ENCODE measurements around the gene CACNB1. TPM values are rescaled to one million over a fixed set of nuclear protein-coding genes. Genes with fewer than 3 reads are reported as not detected.

Gene CACNB1
- total RNA-seq, 4 donors from 2014 or later = 5.7 to 13.1 (median 11.2) TPM

GRCh38 chr17:39164675-39165143 is 32.8 kb downstream of the CACNB1 start:
- DNase-seq (ENCODE audit: low spot score in 2 of 2) = peak; percentile 71 to 96
- 0 to 1% methylated on average over 15 of the region's 15 CpGs for WGBS, 2 donors
- intact Hi-C loops (cut with DNase I; ENCODE audit: low total_unique reads) = no loop called here
- H3K4me3 ChIP-seq (ENCODE audit: low read depth, poor library complexity, severe bottlenecking) = no peak overlapping the region
- TF ChIP-seq CTCF (IDR thresholded peaks at IDR 0.05) (peak in 1 of 3 donors; percentile 36), POLR2A (IDR thresholded peaks at IDR 0.05) (no peak)

- intact Hi-C loops (cut with DNase I; ENCODE audit: low total_unique reads) = no loop called here
- DNase-seq (ENCODE audit: low spot score in 2 of 2) = no peak
- WGBS, 2 donors = 78 to 84% methylated on average over 2 of the region's 2 CpGs
- TF ChIP-seq POLR2A (IDR thresholded peaks at IDR 0.05) (no peak), CTCF (IDR thresholded peaks at IDR 0.05) (no peak)
- no peak overlapping the region for H3K4me3 ChIP-seq (ENCODE audit: low read depth, poor library complexity, severe bottlenecking)
Observed at GRCh38 chr17:39161962-39162361, 35.5 kb downstream of the CACNB1 start.

- no peak for DNase-seq (ENCODE audit: low spot score in 2 of 2)
- WGBS, 2 donors = 81 to 97% methylated on average over 2 of the region's 2 CpGs
- intact Hi-C loops (cut with DNase I; ENCODE audit: low total_unique reads) = loop anchor here (10.0 kb wide), 2 partner anchors 174 to 354 kb away; no protein-coding TSS in a partner anchor
Observed at GRCh38 chr17:39158623-39159022, 38.8 kb downstream of the CACNB1 start.

GRCh38 chr17:39156491-39156890 is 41.0 kb downstream of the CACNB1 start:
- no peak for DNase-seq (ENCODE audit: low spot score in 2 of 2)
- H3K4me3 ChIP-seq (ENCODE audit: low read depth, poor library complexity, severe bottlenecking) = no peak overlapping the region
- no peak for TF ChIP-seq POLR2A (IDR thresholded peaks at IDR 0.05)
- no peak for TF ChIP-seq CTCF (IDR thresholded peaks at IDR 0.05)
- 75 to 79% methylated on average over 7 of the region's 7 CpGs for WGBS, 2 donors
- intact Hi-C loops (cut with DNase I; ENCODE audit: low total_unique reads) = loop anchor here (10.0 kb wide), 2 partner anchors 172 to 352 kb away; no protein-coding TSS in a partner anchor

More at GRCh38 chr17:39158623-39159022, 38.8 kb downstream of the CACNB1 start:
- TF ChIP-seq POLR2A (IDR thresholded peaks at IDR 0.05) = no peak
- TF ChIP-seq CTCF (IDR thresholded peaks at IDR 0.05) = no peak
- no peak overlapping the region for H3K4me3 ChIP-seq (ENCODE audit: low read depth, poor library complexity, severe bottlenecking)

- WGBS, 2 donors = 54 to 59% methylated on average over 2 of the region's 2 CpGs
- no peak overlapping the region for H3K4me3 ChIP-seq (ENCODE audit: low read depth, poor library complexity, severe bottlenecking)
- intact Hi-C loops (cut with DNase I; ENCODE audit: low total_unique reads) = loop anchor here (10.0 kb wide), 2 partner anchors 171 to 351 kb away; no protein-coding TSS in a partner anchor
- TF ChIP-seq POLR2A (IDR thresholded peaks at IDR 0.05) = no peak
- TF ChIP-seq CTCF (IDR thresholded peaks at IDR 0.05) = no peak
- no peak for DNase-seq (ENCODE audit: low spot score in 2 of 2)
Observed at GRCh38 chr17:39155654-39156053, 41.8 kb downstream of the CACNB1 start.

- WGBS, 2 donors = 0% methylated on average over 16 of the region's 16 CpGs
- peak overlapping the region; percentile 90 for H3K4me3 ChIP-seq (ENCODE audit: low read depth, poor library complexity, severe bottlenecking)
- peak; percentile 94 to 99 for DNase-seq (ENCODE audit: low spot score in 2 of 2)
- intact Hi-C loops (cut with DNase I; ENCODE audit: low total_unique reads) = loop anchor here (10.0 kb wide), 2 partner anchors 169 to 349 kb away; no protein-coding TSS in a partner anchor
- TF ChIP-seq CTCF (IDR thresholded peaks at IDR 0.05) (no peak), POLR2A (IDR thresholded peaks at IDR 0.05) (no peak)
Observed at GRCh38 chr17:39153599-39154051, 43.8 kb downstream of the CACNB1 start.
